ENCODE results near the gene MTARC2. TPM values are rescaled to one million over a fixed set of nuclear protein-coding genes. Genes with fewer than 3 reads are reported as not detected.
A peak's percentile ranks its signal among the peaks of the same experiment; 100 is the strongest.

Gene MTARC2
- total and polyA plus RNA-seq, 2 of the 13 experiments (the other 11 are each of a cell fraction or from before 2014, with no cell fraction given): 8.5 to 10.1 TPM

DNA sequence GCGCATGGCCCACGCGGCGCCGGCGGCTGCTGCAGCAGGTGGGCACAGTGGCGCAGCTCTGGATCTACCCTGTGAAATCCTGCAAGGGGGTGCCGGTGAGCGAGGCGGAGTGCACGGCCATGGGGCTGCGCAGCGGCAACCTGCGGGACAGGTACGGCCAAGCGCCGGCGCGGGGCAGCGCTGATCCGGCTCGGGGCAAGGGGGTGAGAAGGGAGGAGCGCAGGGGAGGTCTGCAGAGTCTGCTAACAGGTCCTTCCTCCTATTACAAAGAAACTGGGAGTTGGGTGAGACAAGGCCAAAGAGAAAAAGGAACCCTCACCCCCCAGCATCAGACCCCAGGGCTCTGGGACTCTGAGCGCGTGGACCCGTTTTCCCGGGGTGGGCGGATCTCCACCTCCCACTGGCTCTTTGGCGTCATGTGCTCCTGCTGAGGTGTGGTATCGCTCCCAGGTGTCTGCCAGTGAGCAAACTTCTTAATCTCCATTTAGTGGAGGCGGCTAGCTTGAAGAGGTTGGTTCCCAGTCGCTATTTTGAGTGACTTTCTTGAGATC is 39.0 kb downstream of the MTARC2 start (continued):
- TF ChIP-seq FOSL1 (CRISPR knock-in tag; IDR thresholded peaks at IDR 0.05; ENCODE audit: borderline replicate concordance) (no peak), ISL2 (CRISPR knock-in tag; IDR thresholded peaks at IDR 0.05) (no peak), POLR2AphosphoS2 (IDR thresholded peaks at IDR 0.05; ENCODE audit: low read depth, low read length) (no peak), ZNF572 (CRISPR knock-in tag; IDR thresholded peaks at IDR 0.05) (no peak), ZNF841 (CRISPR knock-in tag; IDR thresholded peaks at IDR 0.05; ENCODE audit: borderline replicate concordance) (0 out of 2 replicates have a peak, but pooled peaks have one; percentile 53), PRDM10 (CRISPR knock-in tag; IDR thresholded peaks at IDR 0.05; ENCODE audit: low read depth) (no peak), ZBTB10 (CRISPR knock-in tag; IDR thresholded peaks at IDR 0.05; ENCODE audit: borderline replicate concordance) (0 out of 2 replicates have a peak, but pooled peaks have one; percentile 18), RAD51 (IDR thresholded peaks at IDR 0.05; ENCODE audit: borderline replicate concordance) (0 out of 2 replicates have a peak, but pooled peaks have one; percentile 16), ZFP37 (CRISPR knock-in tag; IDR thresholded peaks at IDR 0.05; ENCODE audit: borderline replicate concordance) (peak; percentile 22; the same call in 1 of the 2 replicates), TBP (CRISPR knock-in tag; IDR thresholded peaks at IDR 0.05) (no peak), MIER3 (CRISPR knock-in tag; IDR thresholded peaks at IDR 0.05; ENCODE audit: borderline replicate concordance) (no peak), IKZF5 (CRISPR knock-in tag; IDR thresholded peaks at IDR 0.05) (no peak), ZNF563 (CRISPR knock-in tag; IDR thresholded peaks at IDR 0.05) (no peak; the same call in 1 of the 2 replicates), CHCHD3 (CRISPR knock-in tag; IDR thresholded peaks at IDR 0.05) (no peak), ZNF607 (CRISPR knock-in tag; IDR thresholded peaks at IDR 0.05; ENCODE audit: borderline replicate concordance) (no peak), MEF2D (CRISPR knock-in tag; IDR thresholded peaks at IDR 0.05) (no peak), PHF21A (CRISPR knock-in tag; IDR thresholded peaks at IDR 0.05) (0 out of 2 replicates have a peak, but pooled peaks have one; percentile 43)
- TF ChIP-seq, protein P1, sequence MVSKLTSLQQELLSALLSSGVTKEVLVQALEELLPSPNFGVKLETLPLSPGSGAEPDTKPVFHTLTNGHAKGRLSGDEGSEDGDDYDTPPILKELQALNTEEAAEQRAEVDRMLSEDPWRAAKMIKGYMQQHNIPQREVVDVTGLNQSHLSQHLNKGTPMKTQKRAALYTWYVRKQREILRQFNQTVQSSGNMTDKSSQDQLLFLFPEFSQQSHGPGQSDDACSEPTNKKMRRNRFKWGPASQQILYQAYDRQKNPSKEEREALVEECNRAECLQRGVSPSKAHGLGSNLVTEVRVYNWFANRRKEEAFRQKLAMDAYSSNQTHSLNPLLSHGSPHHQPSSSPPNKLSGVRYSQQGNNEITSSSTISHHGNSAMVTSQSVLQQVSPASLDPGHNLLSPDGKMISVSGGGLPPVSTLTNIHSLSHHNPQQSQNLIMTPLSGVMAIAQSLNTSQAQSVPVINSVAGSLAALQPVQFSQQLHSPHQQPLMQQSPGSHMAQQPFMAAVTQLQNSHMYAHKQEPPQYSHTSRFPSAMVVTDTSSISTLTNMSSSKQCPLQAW (CRISPR knock-in tag; IDR thresholded peaks at IDR 0.05): no peak
- TF ChIP-seq, protein P2, sequence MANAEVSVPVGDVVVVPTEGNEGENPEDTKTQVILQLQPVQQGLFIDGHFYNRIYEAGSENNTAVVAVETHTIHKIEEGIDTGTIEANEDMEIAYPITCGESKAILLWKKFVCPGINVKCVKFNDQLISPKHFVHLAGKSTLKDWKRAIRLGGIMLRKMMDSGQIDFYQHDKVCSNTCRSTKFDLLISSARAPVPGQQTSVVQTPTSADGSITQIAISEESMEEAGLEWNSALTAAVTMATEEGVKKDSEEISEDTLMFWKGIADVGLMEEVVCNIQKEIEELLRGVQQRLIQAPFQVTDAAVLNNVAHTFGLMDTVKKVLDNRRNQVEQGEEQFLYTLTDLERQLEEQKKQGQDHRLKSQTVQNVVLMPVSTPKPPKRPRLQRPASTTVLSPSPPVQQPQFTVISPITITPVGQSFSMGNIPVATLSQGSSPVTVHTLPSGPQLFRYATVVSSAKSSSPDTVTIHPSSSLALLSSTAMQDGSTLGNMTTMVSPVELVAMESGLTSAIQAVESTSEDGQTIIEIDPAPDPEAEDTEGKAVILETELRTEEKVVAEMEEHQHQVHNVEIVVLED (CRISPR knock-in tag; IDR thresholded peaks at IDR 0.05; ENCODE audit: borderline replicate concordance): no peak

Measured in HepG2 (cell line).